ENCODE results near the gene AATK.

- TF ChIP-seq CTCF (optimal IDR thresholded peaks at IDR 0.05 in 1 of 3, IDR thresholded peaks at IDR 0.05 in 1 of 3, conservative IDR thresholded peaks at IDR 0.05 in 1 of 3; ENCODE audit: extremely low read depth in 1 of 3, insufficient read depth in 2 of 3, low read length in 3 of 3) (no peak), EZH2 (IDR thresholded peaks at IDR 0.05; ENCODE audit: low read length) (no peak)
Measured at GRCh38 chr17:81213978-81214377, 48.0 kb upstream of the AATK start.

Measured in keratinocyte (primary cell).